ENCODE data around the gene A4GALT. TPM values are rescaled to one million over a fixed set of nuclear protein-coding genes. Genes with fewer than 3 reads are reported as not detected.

Gene A4GALT
- total and polyA plus RNA-seq, 2 of the 13 experiments (the other 11 are each of a cell fraction or from before 2014, with no cell fraction given), result 0.09 to 1.1 TPM

DNA sequence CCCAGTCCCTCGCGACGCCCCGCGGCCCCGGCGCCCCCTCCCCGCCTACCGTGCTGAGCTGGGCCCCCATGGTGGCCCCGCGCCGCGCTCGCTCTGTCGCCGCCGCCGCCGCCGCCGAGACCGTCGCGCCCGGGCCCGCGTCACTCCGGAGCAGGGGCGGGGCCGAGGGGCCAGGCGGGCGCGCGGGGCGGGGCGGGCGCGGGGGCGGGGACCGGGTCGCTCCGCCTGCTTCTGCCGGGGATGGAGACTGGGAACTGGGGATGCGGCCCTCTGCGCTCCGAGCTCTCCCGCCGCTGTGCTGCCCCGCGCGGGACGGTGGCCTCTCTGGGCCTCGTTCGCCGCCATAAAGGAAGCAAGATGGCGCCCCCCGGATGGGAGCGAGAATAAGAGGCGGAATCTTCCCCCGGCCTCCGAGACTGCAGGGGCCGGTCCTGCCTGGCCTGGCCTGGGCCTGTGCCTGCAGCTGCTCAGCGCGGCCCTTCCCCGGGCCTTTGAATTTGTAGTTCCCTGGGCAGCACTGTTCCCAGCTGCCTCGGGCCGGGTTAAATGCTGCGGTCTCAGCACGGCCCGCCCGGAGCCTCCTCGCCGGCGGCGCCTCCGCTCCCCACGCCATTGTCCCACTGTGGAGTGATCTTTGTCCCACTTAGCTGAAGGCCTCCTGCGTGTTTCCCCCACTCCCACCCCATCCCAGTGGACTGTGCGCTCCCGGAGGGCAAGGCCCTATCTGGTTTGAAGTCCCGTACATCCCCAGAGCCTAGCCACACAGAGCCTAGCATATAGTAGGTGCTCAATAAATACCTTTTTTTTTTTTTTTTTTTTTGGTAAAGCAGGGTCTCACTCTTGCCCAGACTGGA, 71.2 kb downstream of the A4GALT start, which contains the start of gene CYB5R3 (continued):
- TF ChIP-seq, protein P1, sequence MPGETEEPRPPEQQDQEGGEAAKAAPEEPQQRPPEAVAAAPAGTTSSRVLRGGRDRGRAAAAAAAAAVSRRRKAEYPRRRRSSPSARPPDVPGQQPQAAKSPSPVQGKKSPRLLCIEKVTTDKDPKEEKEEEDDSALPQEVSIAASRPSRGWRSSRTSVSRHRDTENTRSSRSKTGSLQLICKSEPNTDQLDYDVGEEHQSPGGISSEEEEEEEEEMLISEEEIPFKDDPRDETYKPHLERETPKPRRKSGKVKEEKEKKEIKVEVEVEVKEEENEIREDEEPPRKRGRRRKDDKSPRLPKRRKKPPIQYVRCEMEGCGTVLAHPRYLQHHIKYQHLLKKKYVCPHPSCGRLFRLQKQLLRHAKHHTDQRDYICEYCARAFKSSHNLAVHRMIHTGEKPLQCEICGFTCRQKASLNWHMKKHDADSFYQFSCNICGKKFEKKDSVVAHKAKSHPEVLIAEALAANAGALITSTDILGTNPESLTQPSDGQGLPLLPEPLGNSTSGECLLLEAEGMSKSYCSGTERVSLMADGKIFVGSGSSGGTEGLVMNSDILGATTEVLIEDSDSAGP (CRISPR knock-in tag; IDR thresholded peaks at IDR 0.05; ENCODE audit: borderline replicate concordance), result 0 out of 2 replicates have a peak, but pooled peaks have one; percentile 4
- no peak for TF ChIP-seq SAFB2 (CRISPR knock-in tag; IDR thresholded peaks at IDR 0.05; ENCODE audit: borderline replicate concordance, low read depth)
- 0 out of 2 replicates have a peak, but pooled peaks have one; percentile 46 for TF ChIP-seq ZNF430 (CRISPR knock-in tag; IDR thresholded peaks at IDR 0.05)
- TF ChIP-seq, protein P2, sequence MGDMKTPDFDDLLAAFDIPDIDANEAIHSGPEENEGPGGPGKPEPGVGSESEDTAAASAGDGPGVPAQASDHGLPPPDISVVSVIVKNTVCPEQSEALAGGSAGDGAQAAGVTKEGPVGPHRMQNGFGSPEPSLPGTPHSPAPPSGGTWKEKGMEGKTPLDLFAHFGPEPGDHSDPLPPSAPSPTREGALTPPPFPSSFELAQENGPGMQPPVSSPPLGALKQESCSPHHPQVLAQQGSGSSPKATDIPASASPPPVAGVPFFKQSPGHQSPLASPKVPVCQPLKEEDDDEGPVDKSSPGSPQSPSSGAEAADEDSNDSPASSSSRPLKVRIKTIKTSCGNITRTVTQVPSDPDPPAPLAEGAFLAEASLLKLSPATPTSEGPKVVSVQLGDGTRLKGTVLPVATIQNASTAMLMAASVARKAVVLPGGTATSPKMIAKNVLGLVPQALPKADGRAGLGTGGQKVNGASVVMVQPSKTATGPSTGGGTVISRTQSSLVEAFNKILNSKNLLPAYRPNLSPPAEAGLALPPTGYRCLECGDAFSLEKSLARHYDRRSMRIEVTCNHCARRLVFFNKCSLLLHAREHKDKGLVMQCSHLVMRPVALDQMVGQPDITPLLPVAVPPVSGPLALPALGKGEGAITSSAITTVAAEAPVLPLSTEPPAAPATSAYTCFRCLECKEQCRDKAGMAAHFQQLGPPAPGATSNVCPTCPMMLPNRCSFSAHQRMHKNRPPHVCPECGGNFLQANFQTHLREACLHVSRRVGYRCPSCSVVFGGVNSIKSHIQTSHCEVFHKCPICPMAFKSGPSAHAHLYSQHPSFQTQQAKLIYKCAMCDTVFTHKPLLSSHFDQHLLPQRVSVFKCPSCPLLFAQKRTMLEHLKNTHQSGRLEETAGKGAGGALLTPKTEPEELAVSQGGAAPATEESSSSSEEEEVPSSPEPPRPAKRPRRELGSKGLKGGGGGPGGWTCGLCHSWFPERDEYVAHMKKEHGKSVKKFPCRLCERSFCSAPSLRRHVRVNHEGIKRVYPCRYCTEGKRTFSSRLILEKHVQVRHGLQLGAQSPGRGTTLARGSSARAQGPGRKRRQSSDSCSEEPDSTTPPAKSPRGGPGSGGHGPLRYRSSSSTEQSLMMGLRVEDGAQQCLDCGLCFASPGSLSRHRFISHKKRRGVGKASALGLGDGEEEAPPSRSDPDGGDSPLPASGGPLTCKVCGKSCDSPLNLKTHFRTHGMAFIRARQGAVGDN (CRISPR knock-in tag; IDR thresholded peaks at IDR 0.05), result peak; percentile 56; the same call in 1 of the 2 replicates
- no peak for TF ChIP-seq ZNF747 (CRISPR knock-in tag; IDR thresholded peaks at IDR 0.05; ENCODE audit: borderline replicate concordance)
- TF ChIP-seq ARID2 (CRISPR knock-in tag; IDR thresholded peaks at IDR 0.05; ENCODE audit: borderline replicate concordance), result no peak
- TF ChIP-seq YY1 (IDR thresholded peaks at IDR 0.05; ENCODE audit: insufficient read depth, insufficient replicate concordance, low read depth, low read length), result peak; percentile 90
- peak; percentile 9; the same call in 1 of the 2 replicates for TF ChIP-seq MYC (CRISPR knock-in tag; IDR thresholded peaks at IDR 0.05; ENCODE audit: borderline replicate concordance)
- TF ChIP-seq, protein P3, sequence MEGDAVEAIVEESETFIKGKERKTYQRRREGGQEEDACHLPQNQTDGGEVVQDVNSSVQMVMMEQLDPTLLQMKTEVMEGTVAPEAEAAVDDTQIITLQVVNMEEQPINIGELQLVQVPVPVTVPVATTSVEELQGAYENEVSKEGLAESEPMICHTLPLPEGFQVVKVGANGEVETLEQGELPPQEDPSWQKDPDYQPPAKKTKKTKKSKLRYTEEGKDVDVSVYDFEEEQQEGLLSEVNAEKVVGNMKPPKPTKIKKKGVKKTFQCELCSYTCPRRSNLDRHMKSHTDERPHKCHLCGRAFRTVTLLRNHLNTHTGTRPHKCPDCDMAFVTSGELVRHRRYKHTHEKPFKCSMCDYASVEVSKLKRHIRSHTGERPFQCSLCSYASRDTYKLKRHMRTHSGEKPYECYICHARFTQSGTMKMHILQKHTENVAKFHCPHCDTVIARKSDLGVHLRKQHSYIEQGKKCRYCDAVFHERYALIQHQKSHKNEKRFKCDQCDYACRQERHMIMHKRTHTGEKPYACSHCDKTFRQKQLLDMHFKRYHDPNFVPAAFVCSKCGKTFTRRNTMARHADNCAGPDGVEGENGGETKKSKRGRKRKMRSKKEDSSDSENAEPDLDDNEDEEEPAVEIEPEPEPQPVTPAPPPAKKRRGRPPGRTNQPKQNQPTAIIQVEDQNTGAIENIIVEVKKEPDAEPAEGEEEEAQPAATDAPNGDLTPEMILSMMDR (CRISPR knock-in tag; IDR thresholded peaks at IDR 0.05), result 0 out of 2 replicates have a peak, but pooled peaks have one; percentile 17
- TF ChIP-seq RBFOX2 (IDR thresholded peaks at IDR 0.05; ENCODE audit: low read depth, low read length), result peak; percentile 61; the same call in 1 of the 2 replicates
- TF ChIP-seq, protein P4, sequence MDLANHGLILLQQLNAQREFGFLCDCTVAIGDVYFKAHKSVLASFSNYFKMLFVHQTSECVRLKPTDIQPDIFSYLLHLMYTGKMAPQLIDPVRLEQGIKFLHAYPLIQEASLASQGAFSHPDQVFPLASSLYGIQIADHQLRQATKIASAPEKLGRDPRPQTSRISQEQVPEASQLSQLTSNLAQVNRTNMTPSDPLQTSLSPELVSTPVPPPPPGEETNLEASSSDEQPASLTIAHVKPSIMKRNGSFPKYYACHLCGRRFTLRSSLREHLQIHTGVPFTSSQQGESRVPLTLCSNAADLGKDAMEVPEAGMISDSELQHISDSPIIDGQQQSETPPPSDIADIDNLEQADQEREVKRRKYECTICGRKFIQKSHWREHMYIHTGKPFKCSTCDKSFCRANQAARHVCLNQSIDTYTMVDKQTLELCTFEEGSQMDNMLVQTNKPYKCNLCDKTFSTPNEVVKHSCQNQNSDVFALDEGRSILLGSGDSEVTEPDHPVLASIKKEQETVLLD (CRISPR knock-in tag; IDR thresholded peaks at IDR 0.05; ENCODE audit: low read depth), result peak; percentile 68
- TF ChIP-seq, protein P5, sequence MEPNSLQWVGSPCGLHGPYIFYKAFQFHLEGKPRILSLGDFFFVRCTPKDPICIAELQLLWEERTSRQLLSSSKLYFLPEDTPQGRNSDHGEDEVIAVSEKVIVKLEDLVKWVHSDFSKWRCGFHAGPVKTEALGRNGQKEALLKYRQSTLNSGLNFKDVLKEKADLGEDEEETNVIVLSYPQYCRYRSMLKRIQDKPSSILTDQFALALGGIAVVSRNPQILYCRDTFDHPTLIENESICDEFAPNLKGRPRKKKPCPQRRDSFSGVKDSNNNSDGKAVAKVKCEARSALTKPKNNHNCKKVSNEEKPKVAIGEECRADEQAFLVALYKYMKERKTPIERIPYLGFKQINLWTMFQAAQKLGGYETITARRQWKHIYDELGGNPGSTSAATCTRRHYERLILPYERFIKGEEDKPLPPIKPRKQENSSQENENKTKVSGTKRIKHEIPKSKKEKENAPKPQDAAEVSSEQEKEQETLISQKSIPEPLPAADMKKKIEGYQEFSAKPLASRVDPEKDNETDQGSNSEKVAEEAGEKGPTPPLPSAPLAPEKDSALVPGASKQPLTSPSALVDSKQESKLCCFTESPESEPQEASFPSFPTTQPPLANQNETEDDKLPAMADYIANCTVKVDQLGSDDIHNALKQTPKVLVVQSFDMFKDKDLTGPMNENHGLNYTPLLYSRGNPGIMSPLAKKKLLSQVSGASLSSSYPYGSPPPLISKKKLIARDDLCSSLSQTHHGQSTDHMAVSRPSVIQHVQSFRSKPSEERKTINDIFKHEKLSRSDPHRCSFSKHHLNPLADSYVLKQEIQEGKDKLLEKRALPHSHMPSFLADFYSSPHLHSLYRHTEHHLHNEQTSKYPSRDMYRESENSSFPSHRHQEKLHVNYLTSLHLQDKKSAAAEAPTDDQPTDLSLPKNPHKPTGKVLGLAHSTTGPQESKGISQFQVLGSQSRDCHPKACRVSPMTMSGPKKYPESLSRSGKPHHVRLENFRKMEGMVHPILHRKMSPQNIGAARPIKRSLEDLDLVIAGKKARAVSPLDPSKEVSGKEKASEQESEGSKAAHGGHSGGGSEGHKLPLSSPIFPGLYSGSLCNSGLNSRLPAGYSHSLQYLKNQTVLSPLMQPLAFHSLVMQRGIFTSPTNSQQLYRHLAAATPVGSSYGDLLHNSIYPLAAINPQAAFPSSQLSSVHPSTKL (CRISPR knock-in tag; IDR thresholded peaks at IDR 0.05), result no peak

All from HepG2 (cell line).